Fibroblast of pulmonary artery (primary cell): ENCODE measurements around the gene GFOD1.

ENCODE experiments used
- DNase-seq: peaks from one replicate; pipeline ENCODE4 v3.0.0-alpha.2; 2010; ENCODE audit warnings: low read depth
- H3K4me3 ChIP-seq: replicated peaks from 2 replicates; pipeline ENCODE4 v1.5.1; 2011; ENCODE audit warnings: low read depth, mild to moderate bottlenecking, control low read depth, low read length, moderate library complexity
- TF ChIP-seq, protein P1 (sequence below): IDR thresholded peaks from 2 replicates; pipeline ENCODE4 v1.5.1; 2011; ENCODE audit warnings: mild to moderate bottlenecking, control low read depth, low read length, inconsistent platforms; ENCODE audit errors: missing control alignments

Gene GFOD1

DNA sequence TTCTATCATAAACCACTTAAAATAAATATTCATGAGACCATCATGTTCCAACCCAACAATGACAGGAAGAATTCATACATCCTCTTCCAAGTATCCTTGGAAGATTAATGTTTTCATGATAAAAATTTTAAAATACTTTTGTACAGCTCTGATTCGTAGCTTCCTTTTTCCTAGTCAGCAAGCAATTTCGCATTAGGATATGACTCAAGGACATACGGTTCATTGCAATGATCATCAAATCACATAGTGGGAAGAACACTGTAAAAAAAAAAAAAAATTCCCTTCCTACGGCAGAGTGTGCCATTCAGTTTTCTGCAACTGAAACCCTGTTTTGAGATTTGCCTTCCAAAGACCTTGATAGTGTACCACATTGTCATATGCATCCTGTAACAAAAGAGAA lies 35.3 kb upstream of the GFOD1 start:
- TF ChIP-seq, protein P1, sequence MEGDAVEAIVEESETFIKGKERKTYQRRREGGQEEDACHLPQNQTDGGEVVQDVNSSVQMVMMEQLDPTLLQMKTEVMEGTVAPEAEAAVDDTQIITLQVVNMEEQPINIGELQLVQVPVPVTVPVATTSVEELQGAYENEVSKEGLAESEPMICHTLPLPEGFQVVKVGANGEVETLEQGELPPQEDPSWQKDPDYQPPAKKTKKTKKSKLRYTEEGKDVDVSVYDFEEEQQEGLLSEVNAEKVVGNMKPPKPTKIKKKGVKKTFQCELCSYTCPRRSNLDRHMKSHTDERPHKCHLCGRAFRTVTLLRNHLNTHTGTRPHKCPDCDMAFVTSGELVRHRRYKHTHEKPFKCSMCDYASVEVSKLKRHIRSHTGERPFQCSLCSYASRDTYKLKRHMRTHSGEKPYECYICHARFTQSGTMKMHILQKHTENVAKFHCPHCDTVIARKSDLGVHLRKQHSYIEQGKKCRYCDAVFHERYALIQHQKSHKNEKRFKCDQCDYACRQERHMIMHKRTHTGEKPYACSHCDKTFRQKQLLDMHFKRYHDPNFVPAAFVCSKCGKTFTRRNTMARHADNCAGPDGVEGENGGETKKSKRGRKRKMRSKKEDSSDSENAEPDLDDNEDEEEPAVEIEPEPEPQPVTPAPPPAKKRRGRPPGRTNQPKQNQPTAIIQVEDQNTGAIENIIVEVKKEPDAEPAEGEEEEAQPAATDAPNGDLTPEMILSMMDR: no peak
- H3K4me3 ChIP-seq: no peak overlapping the region
- DNase-seq: peak; percentile 90

DNA sequence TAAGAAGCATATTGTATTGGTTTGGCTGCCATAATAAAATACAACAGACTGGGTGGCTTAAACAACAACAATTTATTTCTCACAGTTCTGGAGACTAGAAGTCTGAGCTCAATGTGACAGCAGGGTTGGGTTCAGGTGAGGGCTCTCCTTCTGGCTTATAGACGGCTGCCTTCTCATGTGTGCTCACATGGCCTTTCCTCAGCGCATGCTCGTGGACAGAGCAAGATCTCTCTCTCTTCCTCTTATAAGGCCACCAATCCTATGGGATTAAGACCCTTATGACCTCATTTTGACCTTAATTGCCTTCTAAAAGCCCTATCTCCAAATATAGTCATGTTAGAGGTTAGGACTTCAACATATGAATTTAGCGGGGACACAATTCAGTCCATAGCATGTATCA lies 32.4 kb upstream of the GFOD1 start:
- no peak for DNase-seq
- TF ChIP-seq, protein P1: no peak
- H3K4me3 ChIP-seq: no peak overlapping the region

DNA sequence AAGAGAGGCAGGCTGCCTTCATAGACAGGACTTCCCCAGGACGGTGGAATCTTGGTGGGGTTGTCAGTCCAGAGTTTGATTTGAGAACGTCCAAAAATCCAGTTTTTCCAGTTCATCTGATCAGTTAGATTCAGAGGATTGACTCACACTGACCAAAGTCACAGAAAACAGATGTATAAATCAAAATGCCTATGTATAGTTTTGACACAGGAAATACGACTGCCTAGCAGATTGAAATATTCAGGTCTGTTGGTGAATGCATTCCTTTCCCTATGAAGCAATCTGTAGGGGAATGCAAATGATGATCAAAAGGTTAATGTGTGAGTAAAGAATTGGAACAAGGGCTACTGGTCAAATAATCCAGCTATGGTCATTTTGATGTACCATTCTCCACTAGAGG lies 29.7 kb upstream of the GFOD1 start:
- TF ChIP-seq, protein P1: no peak
- peak; percentile 45 for DNase-seq
- no peak overlapping the region for H3K4me3 ChIP-seq

DNA sequence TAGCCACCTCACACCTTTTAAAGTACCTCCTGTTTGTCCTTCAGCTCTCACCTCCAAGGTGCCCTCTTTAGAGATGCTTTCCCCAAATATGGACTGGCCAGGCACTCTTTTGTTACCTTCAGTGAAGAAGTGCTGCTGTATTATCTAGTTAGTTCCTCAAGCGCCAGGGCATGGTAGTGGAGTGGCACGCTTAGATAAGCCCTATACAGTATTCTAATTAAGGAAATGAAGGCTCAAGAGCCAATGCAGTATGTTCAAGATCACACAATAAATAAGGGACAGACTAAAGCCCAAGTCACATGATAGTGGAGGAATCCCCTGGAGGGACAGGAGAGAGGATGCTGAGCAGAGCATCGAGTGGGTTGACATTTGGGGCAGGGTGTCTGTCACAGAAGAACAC lies 28.5 kb upstream of the GFOD1 start:
- H3K4me3 ChIP-seq: no peak overlapping the region
- TF ChIP-seq, protein P1: no peak
- DNase-seq: no peak

DNA sequence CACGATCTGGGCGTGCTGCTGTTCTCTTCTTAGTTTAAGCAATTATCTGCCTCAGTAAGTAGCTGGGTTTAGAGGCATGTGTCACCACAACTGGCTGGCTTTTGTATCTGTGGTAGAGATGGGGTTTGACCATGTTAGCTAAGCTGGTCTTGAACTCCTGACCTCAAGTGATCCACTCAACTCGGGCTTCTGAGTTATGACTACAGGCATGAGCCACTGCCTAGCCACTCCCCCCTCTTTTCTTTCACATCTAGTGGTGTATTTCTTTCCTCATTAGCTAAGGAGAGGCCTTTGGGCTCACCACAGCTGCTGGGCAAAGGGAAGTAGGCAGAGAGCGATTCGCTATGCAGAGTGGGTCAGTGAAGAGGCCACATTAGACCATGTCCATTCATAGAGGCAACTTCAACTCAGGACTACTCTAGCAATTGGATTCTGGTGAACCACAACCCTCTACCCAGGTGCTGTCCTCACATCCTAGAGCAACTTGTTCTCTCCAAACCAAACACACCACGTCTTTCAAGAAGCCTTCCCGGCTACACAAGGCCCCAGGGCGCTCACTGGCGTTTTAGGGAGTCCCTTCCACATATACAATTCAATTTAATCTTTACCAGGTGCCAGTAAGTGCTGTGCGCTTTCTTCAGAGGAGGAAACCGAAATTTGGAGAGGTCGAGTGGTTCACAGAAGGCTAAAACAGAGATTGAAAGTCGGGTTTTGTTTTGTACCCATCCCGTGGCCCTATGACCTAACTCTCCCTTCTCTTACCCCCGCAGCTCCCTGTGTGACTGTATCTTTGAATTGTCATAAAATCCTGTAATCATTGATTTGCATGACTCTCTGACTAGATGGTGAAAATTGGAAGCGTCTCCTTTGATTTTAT lies 26.5 kb upstream of the GFOD1 start:
- DNase-seq: no peak
- TF ChIP-seq, protein P1: no peak

DNA sequence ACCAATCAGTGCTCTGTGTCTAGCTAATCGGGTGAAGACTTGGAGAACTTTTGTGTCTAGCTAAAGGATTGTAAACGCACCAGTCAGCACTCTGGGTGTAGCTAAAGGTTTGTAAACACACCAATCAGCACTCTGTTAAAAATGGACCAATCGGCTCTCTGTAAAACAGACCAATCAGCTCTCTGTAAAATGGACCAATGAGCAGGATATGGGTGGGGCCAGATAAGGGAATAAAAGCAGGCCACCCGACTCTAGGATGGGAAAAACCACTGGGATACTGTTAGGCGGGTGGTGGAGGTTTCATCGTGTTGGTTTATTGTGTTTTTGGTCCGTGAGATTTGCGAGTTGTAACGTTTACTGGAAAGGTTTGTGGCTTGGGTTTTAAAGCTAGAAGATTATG lies 25.5 kb upstream of the GFOD1 start:
- no peak for DNase-seq
- TF ChIP-seq, protein P1: no peak

More for the DNA sequence above, 26.5 kb upstream of the GFOD1 start:
- H3K4me3 ChIP-seq: no peak overlapping the region

More for the DNA sequence above, 25.5 kb upstream of the GFOD1 start:
- no peak overlapping the region for H3K4me3 ChIP-seq
